ENCODE measurements around the gene ADARB2. TPM values are rescaled to one million over a fixed set of nuclear protein-coding genes. Genes with fewer than 3 reads are reported as not detected.

ADARB2 gene
- polyA plus RNA-seq, 1 of the 3 experiments (the other 2 are of a cell fraction): not detected

DNA sequence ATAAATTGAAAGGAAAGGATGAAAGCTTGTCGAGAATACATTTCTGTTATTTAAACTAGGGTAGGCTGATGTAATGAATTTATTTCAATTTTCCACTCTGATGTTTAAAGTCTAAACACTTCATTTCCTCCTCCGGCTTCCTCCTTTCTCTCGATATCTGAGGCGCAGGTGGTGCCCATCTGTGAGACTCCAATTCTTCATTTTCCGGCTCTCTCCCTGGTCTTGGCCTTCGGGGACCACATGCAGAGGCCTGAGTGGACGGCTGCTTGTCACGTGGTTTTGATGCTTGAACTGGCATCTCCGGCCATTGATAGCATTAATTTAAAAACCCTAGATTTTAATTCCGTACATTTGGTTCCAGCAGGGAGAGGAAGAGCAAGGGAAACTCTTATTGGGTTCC lies 5.8 kb upstream of the ADARB2 start (continued):
- TF ChIP-seq, protein P1, sequence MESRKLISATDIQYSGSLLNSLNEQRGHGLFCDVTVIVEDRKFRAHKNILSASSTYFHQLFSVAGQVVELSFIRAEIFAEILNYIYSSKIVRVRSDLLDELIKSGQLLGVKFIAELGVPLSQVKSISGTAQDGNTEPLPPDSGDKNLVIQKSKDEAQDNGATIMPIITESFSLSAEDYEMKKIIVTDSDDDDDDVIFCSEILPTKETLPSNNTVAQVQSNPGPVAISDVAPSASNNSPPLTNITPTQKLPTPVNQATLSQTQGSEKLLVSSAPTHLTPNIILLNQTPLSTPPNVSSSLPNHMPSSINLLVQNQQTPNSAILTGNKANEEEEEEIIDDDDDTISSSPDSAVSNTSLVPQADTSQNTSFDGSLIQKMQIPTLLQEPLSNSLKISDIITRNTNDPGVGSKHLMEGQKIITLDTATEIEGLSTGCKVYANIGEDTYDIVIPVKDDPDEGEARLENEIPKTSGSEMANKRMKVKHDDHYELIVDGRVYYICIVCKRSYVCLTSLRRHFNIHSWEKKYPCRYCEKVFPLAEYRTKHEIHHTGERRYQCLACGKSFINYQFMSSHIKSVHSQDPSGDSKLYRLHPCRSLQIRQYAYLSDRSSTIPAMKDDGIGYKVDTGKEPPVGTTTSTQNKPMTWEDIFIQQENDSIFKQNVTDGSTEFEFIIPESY (IDR thresholded peaks at IDR 0.05; ENCODE audit: borderline replicate concordance, low read depth): no peak
- TF ChIP-seq JUND (IDR thresholded peaks at IDR 0.05): no peak
- TF ChIP-seq TEAD4 (IDR thresholded peaks at IDR 0.05; ENCODE audit: borderline replicate concordance, insufficient read depth): no peak
- no peak for TF ChIP-seq NRF1 (IDR thresholded peaks at IDR 0.05; ENCODE audit: low read depth, low read length)

DNA sequence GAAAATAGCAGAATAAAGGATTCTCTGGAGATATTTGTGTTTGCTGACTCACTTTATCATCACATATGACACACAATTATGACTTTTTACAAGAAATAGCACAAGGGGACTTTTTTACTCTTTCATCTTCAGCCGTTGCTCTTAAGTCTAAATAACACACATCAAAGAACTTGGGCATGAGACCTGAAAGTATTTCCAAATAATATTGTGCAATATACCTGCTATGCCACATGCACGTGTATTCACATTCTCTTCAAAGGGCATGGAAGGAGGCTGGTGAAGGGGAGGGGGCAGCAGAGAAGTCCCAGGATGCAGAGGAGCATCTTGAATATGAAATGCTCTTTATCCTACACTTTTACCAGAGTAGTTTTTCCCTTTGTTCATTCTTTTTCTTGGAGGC lies 4.1 kb upstream of the ADARB2 start:
- no peak overlapping the region for H3K27ac ChIP-seq (ENCODE audit: low read depth in 2 of 2, low read length in 1 of 2)
- no peaks in the 10 kb centered on the region for H4K20me1 ChIP-seq (ENCODE audit: insufficient read depth)
- H3K9me2 ChIP-seq: no peaks in the 10 kb centered on the region
- DNase-seq: no peak
- H3K4me2 ChIP-seq: no peak overlapping the region
- ChIA-PET POLR2A (no interaction called here), CTCF (no interaction called here)
- no peaks in the 10 kb centered on the region for H3K9me3 ChIP-seq
- TF ChIP-seq, protein P2, sequence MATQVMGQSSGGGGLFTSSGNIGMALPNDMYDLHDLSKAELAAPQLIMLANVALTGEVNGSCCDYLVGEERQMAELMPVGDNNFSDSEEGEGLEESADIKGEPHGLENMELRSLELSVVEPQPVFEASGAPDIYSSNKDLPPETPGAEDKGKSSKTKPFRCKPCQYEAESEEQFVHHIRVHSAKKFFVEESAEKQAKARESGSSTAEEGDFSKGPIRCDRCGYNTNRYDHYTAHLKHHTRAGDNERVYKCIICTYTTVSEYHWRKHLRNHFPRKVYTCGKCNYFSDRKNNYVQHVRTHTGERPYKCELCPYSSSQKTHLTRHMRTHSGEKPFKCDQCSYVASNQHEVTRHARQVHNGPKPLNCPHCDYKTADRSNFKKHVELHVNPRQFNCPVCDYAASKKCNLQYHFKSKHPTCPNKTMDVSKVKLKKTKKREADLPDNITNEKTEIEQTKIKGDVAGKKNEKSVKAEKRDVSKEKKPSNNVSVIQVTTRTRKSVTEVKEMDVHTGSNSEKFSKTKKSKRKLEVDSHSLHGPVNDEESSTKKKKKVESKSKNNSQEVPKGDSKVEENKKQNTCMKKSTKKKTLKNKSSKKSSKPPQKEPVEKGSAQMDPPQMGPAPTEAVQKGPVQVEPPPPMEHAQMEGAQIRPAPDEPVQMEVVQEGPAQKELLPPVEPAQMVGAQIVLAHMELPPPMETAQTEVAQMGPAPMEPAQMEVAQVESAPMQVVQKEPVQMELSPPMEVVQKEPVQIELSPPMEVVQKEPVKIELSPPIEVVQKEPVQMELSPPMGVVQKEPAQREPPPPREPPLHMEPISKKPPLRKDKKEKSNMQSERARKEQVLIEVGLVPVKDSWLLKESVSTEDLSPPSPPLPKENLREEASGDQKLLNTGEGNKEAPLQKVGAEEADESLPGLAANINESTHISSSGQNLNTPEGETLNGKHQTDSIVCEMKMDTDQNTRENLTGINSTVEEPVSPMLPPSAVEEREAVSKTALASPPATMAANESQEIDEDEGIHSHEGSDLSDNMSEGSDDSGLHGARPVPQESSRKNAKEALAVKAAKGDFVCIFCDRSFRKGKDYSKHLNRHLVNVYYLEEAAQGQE (IDR thresholded peaks at IDR 0.05; ENCODE audit: low read depth, low read length): no peak
- TF ChIP-seq, protein P3, sequence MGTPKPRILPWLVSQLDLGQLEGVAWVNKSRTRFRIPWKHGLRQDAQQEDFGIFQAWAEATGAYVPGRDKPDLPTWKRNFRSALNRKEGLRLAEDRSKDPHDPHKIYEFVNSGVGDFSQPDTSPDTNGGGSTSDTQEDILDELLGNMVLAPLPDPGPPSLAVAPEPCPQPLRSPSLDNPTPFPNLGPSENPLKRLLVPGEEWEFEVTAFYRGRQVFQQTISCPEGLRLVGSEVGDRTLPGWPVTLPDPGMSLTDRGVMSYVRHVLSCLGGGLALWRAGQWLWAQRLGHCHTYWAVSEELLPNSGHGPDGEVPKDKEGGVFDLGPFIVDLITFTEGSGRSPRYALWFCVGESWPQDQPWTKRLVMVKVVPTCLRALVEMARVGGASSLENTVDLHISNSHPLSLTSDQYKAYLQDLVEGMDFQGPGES (IDR thresholded peaks at IDR 0.05; ENCODE audit: low read depth, low read length): no peak
- TF ChIP-seq EZH2phosphoT487 (IDR thresholded peaks at IDR 0.05; ENCODE audit: borderline replicate concordance, low read depth): no peak
- no peak for TF ChIP-seq FOXJ3 (CRISPR knock-in tag; IDR thresholded peaks at IDR 0.05)
- TF ChIP-seq GABPA (IDR thresholded peaks at IDR 0.05; ENCODE audit: low read depth): no peak
- H3K4me3 ChIP-seq (ENCODE audit: low read depth in 2 of 2, low read length in 1 of 2): no peak overlapping the region
- H2AFZ ChIP-seq (ENCODE audit: low read depth): no peak overlapping the region
- no peaks in the 10 kb centered on the region for H3K79me2 ChIP-seq (ENCODE audit: insufficient read depth)
- 37% methylated on average over 2 of the region's 2 CpGs for WGBS (ENCODE audit: low lambda C conversion rate)
- no peak overlapping the region for H3K9ac ChIP-seq
- H3K27me3 ChIP-seq (ENCODE audit: insufficient read depth): no peaks in the 10 kb centered on the region
- H3F3A ChIP-seq (replicated peaks; ENCODE audit: insufficient read depth): no peaks in the 10 kb centered on the region
- no peaks in the 10 kb centered on the region for H3K36me3 ChIP-seq (replicated peaks in 1 of 2; ENCODE audit: control insufficient read depth in 1 of 2, insufficient read depth in 2 of 2, low read length in 1 of 2)
- H3K4me1 ChIP-seq (ENCODE audit: control insufficient read depth in 1 of 2, insufficient read depth in 2 of 2, low read depth in 1 of 2, low read length in 1 of 2): peaks cover 0 to 17% of the 10 kb centered on the region in 2 experiments; a peak in 1 of 4 replicates
